ENCODE results near the gene TOX3. TPM values are rescaled to one million over a fixed set of nuclear protein-coding genes. Genes with fewer than 3 reads are reported as not detected.
A peak's percentile ranks its signal among the peaks of the same experiment; 100 is the strongest.

TOX3 gene
- total RNA-seq, 1 experiment from 2014 or later, result 29.4 TPM

GRCh38 chr16:52568983-52569690 lies 22.2 kb upstream of the TOX3 start:
- CTCF ChIA-PET, result interaction anchor here (0.9 to 1.2 kb wide), 2 partner anchors 9 to 110 kb away, joined by 3 read pairs; no protein-coding TSS in a partner anchor
- intact Hi-C loops (cut with micrococcal nuclease; ENCODE audit: unreplicated experiment), result loop anchor here (5.0 kb wide), 1 partner anchor 167 kb away; no protein-coding TSS in a partner anchor
- Mint-ChIP-seq H3K36me3 (ENCODE audit: insufficient read depth, unreplicated experiment) (peaks cover 19% of the 10 kb centered on the region), H3K9me3 (ENCODE audit: low read depth, unreplicated experiment) (peaks cover 6% of the 10 kb centered on the region), H3K27me3 (ENCODE audit: unreplicated experiment) (no peaks in the 10 kb centered on the region), H3K4me1 (ENCODE audit: low read depth, unreplicated experiment) (peaks cover 92% of the 10 kb centered on the region), H3K4me3 (ENCODE audit: low read depth, unreplicated experiment) (no peak overlapping the region), H3K27ac (ENCODE audit: unreplicated experiment) (no peak overlapping the region)
- DNase-seq, result no peak
- TF ChIP-seq CTCF (IDR thresholded peaks at IDR 0.05; ENCODE audit: unreplicated experiment), result no peak
- no TSS peak for BruUV-seq (replicated peaks)

GRCh38 chr16:52568495-52568894 lies 21.6 kb upstream of the TOX3 start:
- no TSS peak for BruUV-seq (replicated peaks)
- Mint-ChIP-seq H3K27me3 (ENCODE audit: unreplicated experiment) (no peaks in the 10 kb centered on the region), H3K36me3 (ENCODE audit: insufficient read depth, unreplicated experiment) (peaks cover 12% of the 10 kb centered on the region), H3K27ac (ENCODE audit: unreplicated experiment) (no peak overlapping the region), H3K9me3 (ENCODE audit: low read depth, unreplicated experiment) (peaks cover 6% of the 10 kb centered on the region), H3K4me1 (ENCODE audit: low read depth, unreplicated experiment) (peaks cover 92% of the 10 kb centered on the region), H3K4me3 (ENCODE audit: low read depth, unreplicated experiment) (no peak overlapping the region)
- intact Hi-C loops (cut with micrococcal nuclease; ENCODE audit: unreplicated experiment), result loop anchor here (5.0 kb wide), 1 partner anchor 166 kb away; no protein-coding TSS in a partner anchor
- CTCF ChIA-PET, result interaction anchor here (0.9 kb wide), 1 partner anchor 10 kb away, joined by 3 read pairs; no protein-coding TSS in a partner anchor
- no peak for DNase-seq
- no peak for TF ChIP-seq CTCF (IDR thresholded peaks at IDR 0.05; ENCODE audit: unreplicated experiment)

- BruUV-seq (replicated peaks), result no TSS peak
- intact Hi-C loops (cut with micrococcal nuclease; ENCODE audit: unreplicated experiment), result loop anchor here (5.0 kb wide), 1 partner anchor 165 kb away; no protein-coding TSS in a partner anchor
- CTCF ChIA-PET, result no interaction called here
- H3K27ac Mint-ChIP-seq (ENCODE audit: unreplicated experiment), result peak overlapping the region; percentile 31
- peaks cover 8% of the 10 kb centered on the region for H3K36me3 Mint-ChIP-seq (ENCODE audit: insufficient read depth, unreplicated experiment)
- no peaks in the 10 kb centered on the region for H3K27me3 Mint-ChIP-seq (ENCODE audit: unreplicated experiment)
- TF ChIP-seq CTCF (IDR thresholded peaks at IDR 0.05; ENCODE audit: unreplicated experiment), result no peak
- peaks cover 6% of the 10 kb centered on the region for H3K9me3 Mint-ChIP-seq (ENCODE audit: low read depth, unreplicated experiment)
- H3K4me3 Mint-ChIP-seq (ENCODE audit: low read depth, unreplicated experiment), result no peak overlapping the region
- peaks cover 90% of the 10 kb centered on the region for H3K4me1 Mint-ChIP-seq (ENCODE audit: low read depth, unreplicated experiment)
- no peak for DNase-seq
Measured at GRCh38 chr16:52567193-52567592, 20.2 kb upstream of the TOX3 start.

GRCh38 chr16:52563767-52564611 lies 17.0 kb upstream of the TOX3 start:
- H3K27ac Mint-ChIP-seq (ENCODE audit: unreplicated experiment), result peak overlapping the region; percentile 82
- CTCF ChIA-PET, result no interaction called here
- no TSS peak for BruUV-seq (replicated peaks)
- TF ChIP-seq CTCF (IDR thresholded peaks at IDR 0.05; ENCODE audit: unreplicated experiment), result no peak
- peaks cover 2% of the 10 kb centered on the region for H3K9me3 Mint-ChIP-seq (ENCODE audit: low read depth, unreplicated experiment)
- peaks cover 90% of the 10 kb centered on the region for H3K4me1 Mint-ChIP-seq (ENCODE audit: low read depth, unreplicated experiment)
- H3K4me3 Mint-ChIP-seq (ENCODE audit: low read depth, unreplicated experiment), result no peak overlapping the region
- intact Hi-C loops (cut with micrococcal nuclease; ENCODE audit: unreplicated experiment), result loop anchor here (5.0 kb wide), 1 partner anchor 267 kb away; no protein-coding TSS in a partner anchor
- H3K36me3 Mint-ChIP-seq (ENCODE audit: insufficient read depth, unreplicated experiment), result peaks cover 8% of the 10 kb centered on the region
- DNase-seq, result no peak
- no peaks in the 10 kb centered on the region for H3K27me3 Mint-ChIP-seq (ENCODE audit: unreplicated experiment)
